Heart right ventricle (tissue), 16 donors: ENCODE data around the gene CENATAC. TPM values are rescaled to one million over a fixed set of nuclear protein-coding genes. Genes with fewer than 3 reads are reported as not detected.
"Not testable (repeated sequence)": the region's sequence is repeated elsewhere in the genome, so short reads cannot be mapped to it uniquely, and the experiment has no call there.

Source experiments
- ATAC-seq, 8 donors: fragments of 200-7000 bp; cut with Tn5 transposase; one replicate each; pipeline ENCODE4 v1.9.1; 2020; ENCODE audit warnings: mild to moderate bottlenecking in 8 of 8, moderate library complexity in 8 of 8, moderate number of reproducible peaks in 1 of 8
- DNase-seq, 2 donors: peaks; one replicate each; pipeline ENCODE4 v3.0.0-alpha.2; 2020
- H3K27ac ChIP-seq, 10 donors: fragments of 200-600 bp; sonication (generic) in 2 of 10; one replicate each; pipeline versions ENCODE4 v1.5.0 to v1.8.0; 2020 to 2022; ENCODE audit warnings: mild to moderate bottlenecking in 3 of 10
- H3K27me3 ChIP-seq, 7 donors: fragments of 200-600 bp; one replicate each; pipeline ENCODE4 v1.8.0; 2021 to 2022; ENCODE audit warnings: mild to moderate bottlenecking in 2 of 7
- H3K36me3 ChIP-seq, 9 donors: fragments of 200-600 bp; sonication (generic) in 1 of 9; one replicate each; pipeline versions ENCODE4 v1.5.0 to v1.8.0; 2020 to 2022; ENCODE audit warnings: mild to moderate bottlenecking in 2 of 9
- H3K4me1 ChIP-seq, 9 donors: fragments of 200-600 bp; sonication (generic) in 1 of 9; one replicate each; pipeline versions ENCODE4 v1.5.0 to v1.8.0; 2020 to 2022; ENCODE audit warnings: mild to moderate bottlenecking in 4 of 9
- H3K4me3 ChIP-seq, 10 donors: fragments of 200-600 bp; sonication (generic) in 2 of 10; one replicate each; pipeline versions ENCODE4 v1.5.0 to v1.8.0; 2020 to 2022; ENCODE audit warnings: mild to moderate bottlenecking in 7 of 10, moderate library complexity in 2 of 10
- H3K9me3 ChIP-seq, 11 donors: fragments of 200-600 bp in 10 of 11; sonication (generic) in 2 of 11; one replicate each; pipeline versions ENCODE4 v1.5.0 to v1.8.0; 2013 to 2022; ENCODE audit warnings: mild to moderate bottlenecking in 2 of 11, control low read depth in 1 of 11, moderate library complexity in 1 of 11
- WGBS, 2 donors: extraction: QIAGEN DNeasy Blood & Tissue Kit; methylation state at CpG; one replicate each; pipeline ENCODE4 v1.1.7; 2013; ENCODE audit warnings: inconsistent platforms in 1 of 2; 5-methylcytosine and 5-hydroxymethylcytosine counted together
- intact Hi-C, 10 donors: fragments of 100-400 bp; cut with DNase I; formaldehyde crosslinking; loops; one replicate each; pipeline versions ENCODE4 v1.11.1 to v1.14.2; 2022
- long read RNA-seq, 3 donors: library from polyadenylated mRNA; unstranded; transcript quantifications; one replicate each; pipeline ENCODE4 v2.0.0, GENCODE V29; 2020 to 2021
- polyA plus RNA-seq, 2 donors: library from polyadenylated mRNA; stranded (reverse); fragments of 200-250 nt; gene quantifications; one replicate each; pipeline ENCODE4 v1.2.3, GENCODE V29; 2013
- total RNA-seq, 10 donors: library from RNA; stranded (reverse); fragmentation: NEBNext Ultra II Directional in 3 of 10; extraction: Animal tissue kit (Norgen Biotek cat#: 25700) in 3 of 10; gene quantifications; one replicate each; pipeline versions ENCODE4 v1.2.1 to v1.2.4, GENCODE V29; 2021 to 2023
- TF ChIP-seq, protein P1 (sequence below), 9 donors: fragments of 200-600 bp; sonication (generic) in 2 of 9; IDR thresholded peaks; one replicate each; pipeline versions ENCODE4 v1.5.0 to v1.8.0; 2021 to 2022; ENCODE audit warnings: antibody characterized with exemption in 9 of 9, mild to moderate bottlenecking in 5 of 9, moderate library complexity in 1 of 9
- donor health status: Arrhythmogenic right ventricular cardiomyopathy.
- donor health status: ischemic (EF 13 %, LVEDD 7.1; RV severe dilation, severe dysfunction).
- donor health status: healthy with polysubstance abuse.
- donor health status: DM: no; HTN: yes; CAD: no.
- donor health status: DM: no; HTN: no; CAD: no.
- donor health status: ischemic (EF 25% LVEDD 6.9; RV normal size, moderate dysfunction).
- donor health status: ischemic (EF 25% LVEDD 5.7; RV mildly dilated, moderate dysfunction).
- donor health status: healthy.
- donor health status: DM: yes; HTN: yes; CAD: no.
- donor health status: Ischemic cardiomyopathy.
- donor health status: ischemic (EF 35%, LVEDD 5.7; RV mildly dilated, moderate dysfunction).
- donor health status: nonischemic (EF 11% LVEDD 7.7; RV severe dilation, severe dysfunction).
- donor health status: DM: yes; HTN: yes; CAD: no.
- donor health status: PGD.
- donor health status: ischemic (EF 29% LVEDD 5.4; RV normal size, mild dysfunction).
- donor health status: nonischemic (EF 23%, LVEDD 6.1; RV moderate dilation, normal function).

Gene CENATAC, protein sequence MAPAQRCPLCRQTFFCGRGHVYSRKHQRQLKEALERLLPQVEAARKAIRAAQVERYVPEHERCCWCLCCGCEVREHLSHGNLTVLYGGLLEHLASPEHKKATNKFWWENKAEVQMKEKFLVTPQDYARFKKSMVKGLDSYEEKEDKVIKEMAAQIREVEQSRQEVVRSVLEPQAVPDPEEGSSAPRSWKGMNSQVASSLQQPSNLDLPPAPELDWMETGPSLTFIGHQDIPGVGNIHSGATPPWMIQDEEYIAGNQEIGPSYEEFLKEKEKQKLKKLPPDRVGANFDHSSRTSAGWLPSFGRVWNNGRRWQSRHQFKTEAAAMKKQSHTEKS
- total RNA-seq (10 to 100 TPM in 7 of 10 donors, 1 to 10 TPM in 3; 7.8 to 13.5 (median 11.3) TPM), polyA plus RNA-seq (10 to 100 TPM in 1 of 2 donors, 1 to 10 TPM in 1; 8.2 to 85.2 TPM)
- long read RNA-seq, donor 1, transcript CCDC84-201 (11 exons, 1,202 nt), result major isoform, 8 of 15 reads
- long read RNA-seq, donor 1, partial matches to known transcripts, result 3 of 15 reads
- long read RNA-seq, donor 1, other reads (novel, unspliced or antisense), result 3 of 15 reads
- long read RNA-seq, donor 2, transcript CCDC84-201 (11 exons, 1,202 nt), result major isoform, 5 of 9 reads
- long read RNA-seq, donor 2, partial matches to known transcripts, result 1 of 9 reads
- long read RNA-seq, donor 2, other reads (novel, unspliced or antisense), result 3 of 9 reads
- long read RNA-seq, donor 3, partial matches to known transcripts, result 1 of 8 reads
- long read RNA-seq, donor 3, other reads (novel, unspliced or antisense), result 3 of 8 reads

GRCh38 chr11:118997627-118998387, at the start of gene CENATAC:
Gene CENATAC, plus strand, starts transcription at chr11:118998138. Its CDS starts 60 bp downstream, at chr11:118998198.
- intact Hi-C loops, result no loop called here
- peak; percentile 96 to 98 for DNase-seq
- Histone ChIP-seq H3K27me3 (no peaks in the 10 kb centered on the region), H3K4me3 (peak within 1 kb of the TSS; percentile 74 to 100 (median 82)), H3K27ac (peak within 1 kb of the TSS; percentile 16 to 91 (median 89)), H3K36me3 (peaks cover 0 to 40% (median 31%) of the 10 kb centered on the region in 9 donors), H3K9me3 (no peaks in the 10 kb centered on the region), H3K4me1 (peaks cover 4 to 36% (median 26%) of the 10 kb centered on the region in 9 donors)
- WGBS, 2 donors, result 0 to 1% methylated on average over 54 of the region's 54 CpGs
- peak; percentile 99 to 100 (median 100) for ATAC-seq
- TF ChIP-seq, protein P1, sequence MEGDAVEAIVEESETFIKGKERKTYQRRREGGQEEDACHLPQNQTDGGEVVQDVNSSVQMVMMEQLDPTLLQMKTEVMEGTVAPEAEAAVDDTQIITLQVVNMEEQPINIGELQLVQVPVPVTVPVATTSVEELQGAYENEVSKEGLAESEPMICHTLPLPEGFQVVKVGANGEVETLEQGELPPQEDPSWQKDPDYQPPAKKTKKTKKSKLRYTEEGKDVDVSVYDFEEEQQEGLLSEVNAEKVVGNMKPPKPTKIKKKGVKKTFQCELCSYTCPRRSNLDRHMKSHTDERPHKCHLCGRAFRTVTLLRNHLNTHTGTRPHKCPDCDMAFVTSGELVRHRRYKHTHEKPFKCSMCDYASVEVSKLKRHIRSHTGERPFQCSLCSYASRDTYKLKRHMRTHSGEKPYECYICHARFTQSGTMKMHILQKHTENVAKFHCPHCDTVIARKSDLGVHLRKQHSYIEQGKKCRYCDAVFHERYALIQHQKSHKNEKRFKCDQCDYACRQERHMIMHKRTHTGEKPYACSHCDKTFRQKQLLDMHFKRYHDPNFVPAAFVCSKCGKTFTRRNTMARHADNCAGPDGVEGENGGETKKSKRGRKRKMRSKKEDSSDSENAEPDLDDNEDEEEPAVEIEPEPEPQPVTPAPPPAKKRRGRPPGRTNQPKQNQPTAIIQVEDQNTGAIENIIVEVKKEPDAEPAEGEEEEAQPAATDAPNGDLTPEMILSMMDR (IDR thresholded peaks at IDR 0.05), result peak in 3 of 9 donors; percentile 26 to 33 (median 30)

- intact Hi-C loops, result loop anchor here in 4 of 10 donors (10.0 kb wide), 3 partner anchors 48 to 288 kb away; no protein-coding TSS in a partner anchor
- WGBS, 2 donors, result 31 to 43% methylated on average over 6 of the region's 6 CpGs
- Histone ChIP-seq H3K9me3 (no peaks in the 10 kb centered on the region), H3K4me3 (no peak overlapping the region), H3K4me1 (peaks cover 0 to 5% (median 0%) of the 10 kb centered on the region in 9 donors), H3K27ac (no peak overlapping the region), H3K36me3 (no peaks in the 10 kb centered on the region), H3K27me3 (peaks cover 0 to 20% (median 4%) of the 10 kb centered on the region in 7 donors)
- ATAC-seq, result no peak
- DNase-seq, result no peak
- TF ChIP-seq, protein P1 (IDR thresholded peaks at IDR 0.05), result no peak
These were observed 44.7 kb upstream of the CENATAC start for GRCh38 chr11:118953265-118953664.

GRCh38 chr11:118953976-118954375, 44.0 kb upstream of the CENATAC start:
- DNase-seq, H3K4me1 ChIP-seq, H3K4me3 ChIP-seq, ATAC-seq, H3K9me3 ChIP-seq, H3K27ac ChIP-seq, H3K36me3 ChIP-seq: not testable (repeated sequence)
- H3K27me3 ChIP-seq, result peaks cover 0 to 20% (median 4%) of the 10 kb centered on the region in 7 donors
- 74 to 77% methylated on average over 6 of the region's 6 CpGs for WGBS, 2 donors
- intact Hi-C loops, result loop anchor here in 5 of 10 donors (2.0 to 10.0 kb wide), 4 partner anchors 47 to 289 kb away; no protein-coding TSS in a partner anchor

DNA sequence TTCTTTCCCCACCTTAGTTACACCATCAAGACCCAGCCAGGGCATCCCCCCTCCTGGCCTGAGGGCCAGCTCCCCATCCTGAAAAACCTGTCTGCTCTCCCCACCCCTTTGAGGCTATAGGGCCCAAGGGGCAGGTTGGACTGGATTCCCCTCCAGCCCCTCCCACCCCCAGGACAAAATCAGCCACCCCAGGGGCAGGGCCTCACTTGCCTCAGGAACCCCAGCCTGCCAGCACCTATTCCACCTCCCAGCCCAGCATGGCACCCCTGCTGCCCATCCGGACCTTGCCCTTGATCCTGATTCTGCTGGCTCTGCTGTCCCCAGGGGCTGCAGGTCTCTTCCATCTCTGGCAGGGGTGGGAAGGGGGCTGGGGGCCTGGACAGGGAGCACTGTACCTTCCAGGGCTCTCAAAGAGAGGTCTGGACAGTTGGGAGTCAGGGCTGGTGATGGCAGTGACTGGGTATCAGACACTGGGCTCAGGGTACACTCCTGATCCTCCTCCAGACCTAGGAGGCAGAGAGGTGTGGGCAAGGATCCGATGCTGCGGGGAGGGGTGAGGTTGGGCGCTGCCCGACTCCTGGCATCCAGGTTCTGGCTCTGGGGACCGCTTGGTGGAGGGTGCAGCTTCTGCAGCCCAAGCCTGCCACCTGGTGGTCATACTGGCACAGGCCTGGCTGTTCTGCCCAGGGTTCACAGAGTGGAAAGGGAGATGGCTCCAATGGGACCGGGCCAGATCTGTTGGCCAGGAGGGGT, 41.7 kb upstream of the CENATAC start, which contains the start of gene UPK2:
Gene UPK2 (plus strand): TSS at position 205 of the 753 bp plus-strand sequence. CDS start 53 bp downstream, at position 258.
- TF ChIP-seq, protein P1 (IDR thresholded peaks at IDR 0.05), result peak; percentile 88 to 98 (median 95)
- H3K27ac ChIP-seq, result no peak within 1 kb of the TSS
- no peak within 1 kb of the TSS for H3K4me3 ChIP-seq
- ATAC-seq (peak; percentile 95 to 98 (median 96)), DNase-seq (peak; percentile 85 to 89)
- no peaks in the 10 kb centered on the region for H3K36me3 ChIP-seq
- WGBS, 2 donors, result 6 to 9% methylated on average over 7 of the region's 7 CpGs
- intact Hi-C loops, result loop anchor here (1.0 to 10.0 kb wide), 12 partner anchors 47 to 291 kb away; no protein-coding TSS in a partner anchor
- peaks cover 0 to 20% (median 4%) of the 10 kb centered on the region in 7 donors for H3K27me3 ChIP-seq
- H3K9me3 ChIP-seq, result no peaks in the 10 kb centered on the region
- peaks cover 0 to 5% (median 0%) of the 10 kb centered on the region in 9 donors for H3K4me1 ChIP-seq
